DND-41 (cell line): ENCODE data around the gene ZNF530.

Experiments used
- ATAC-seq: fragments of 200-7000 bp; cut with Tn5 transposase; 3 replicates; pipeline ENCODE4 v1.9.1; 2021; ENCODE audit warnings: low read depth; ENCODE audit not compliant: insufficient read depth
- DNase-seq: peaks from one replicate; pipeline ENCODE4 v3.0.0-alpha.2; 2020
- H2AFZ ChIP-seq: 2 replicates; pipeline ENCODE4 v1.6.0; 2012; ENCODE audit warnings: low read depth, low read length
- H3K27ac ChIP-seq: 2 replicates; pipeline ENCODE4 v1.5.1; 2012; ENCODE audit warnings: low read length, inconsistent platforms
- H3K27me3 ChIP-seq: fragments of 200-600 bp; sonication (generic); 2 replicates; pipeline ENCODE4 v1.6.0; 2012; ENCODE audit warnings: low read length, mild to moderate bottlenecking, inconsistent platforms; ENCODE audit not compliant: insufficient read depth, poor library complexity
- H3K36me3 ChIP-seq: 2 replicates; pipeline ENCODE4 v1.5.1; 2012; ENCODE audit warnings: low read length, inconsistent platforms; ENCODE audit not compliant: insufficient read depth
- H3K4me1 ChIP-seq: 2 replicates; pipeline ENCODE4 v1.5.1; 2012; ENCODE audit warnings: mild to moderate bottlenecking, low read length; ENCODE audit not compliant: insufficient read depth
- H3K4me2 ChIP-seq: 2 replicates; pipeline ENCODE4 v1.6.0; 2012; ENCODE audit warnings: mild to moderate bottlenecking, moderate library complexity, low read length, inconsistent platforms; ENCODE audit not compliant: insufficient read depth
- H3K4me3 ChIP-seq, 2 experiments: fragments of 200-600 bp in 1 of 2; shearing (Covaris generic) in 1 of 2; 2 replicates each; pipeline ENCODE4 v1.5.1; 2012 to 2016; ENCODE audit warnings: inconsistent platforms in 2 of 2, low read length in 2 of 2, mild to moderate bottlenecking in 2 of 2, low read depth in 1 of 2, moderate library complexity in 1 of 2
- H3K79me2 ChIP-seq: 2 replicates; pipeline ENCODE4 v1.6.0; 2012; ENCODE audit warnings: low read length, inconsistent platforms; ENCODE audit not compliant: insufficient read depth
- H3K9ac ChIP-seq: 2 replicates; pipeline ENCODE4 v1.6.0; 2012; ENCODE audit warnings: low read depth, mild to moderate bottlenecking, inconsistent platforms, low read length, moderate library complexity
- H3K9me3 ChIP-seq: 2 replicates; pipeline ENCODE4 v1.5.1; 2012; ENCODE audit warnings: low read length, moderate library complexity, mild to moderate bottlenecking, inconsistent platforms; ENCODE audit not compliant: insufficient read depth, severe bottlenecking
- H4K20me1 ChIP-seq: 2 replicates; pipeline ENCODE4 v1.6.0; 2012; ENCODE audit warnings: low read length; ENCODE audit not compliant: insufficient read depth
- CTCF ChIP-seq: IDR thresholded peaks from 2 replicates; pipeline ENCODE4 v1.5.1; 2012; ENCODE audit warnings: borderline replicate concordance, low read length, moderate library complexity, mild to moderate bottlenecking; ENCODE audit not compliant: poor library complexity, severe bottlenecking; ENCODE audit errors: extremely low read depth
- EZH2 ChIP-seq: IDR thresholded peaks from 3 replicates; pipeline ENCODE4 v1.6.1; 2012; ENCODE audit warnings: borderline replicate concordance, low read depth, mild to moderate bottlenecking, moderate library complexity, low read length, inconsistent platforms; ENCODE audit not compliant: severe bottlenecking

Gene ZNF530

GRCh38 chr19:57641715-57642234, 42.1 kb downstream of the ZNF530 start:
- ATAC-seq (no peak), DNase-seq (no peak)
- H3K4me2 ChIP-seq: no peak overlapping the region
- no peaks in the 10 kb centered on the region for H3K27me3 ChIP-seq
- no peak overlapping the region for H3K4me3 ChIP-seq
- H3K27ac ChIP-seq: no peak overlapping the region
- peaks cover 5% of the 10 kb centered on the region; the same call in 1 of the 2 replicates for H3K4me1 ChIP-seq
- peaks cover 53% of the 10 kb centered on the region for H3K9me3 ChIP-seq
- peaks cover 67% of the 10 kb centered on the region for H3K36me3 ChIP-seq
- TF ChIP-seq EZH2 (no peak), CTCF (no peak)
- 0 out of 2 replicates have a peak, but pooled peaks cover 6% of the 10 kb centered on the region for H3K79me2 ChIP-seq
- no peaks in the 10 kb centered on the region for H4K20me1 ChIP-seq
- no peak overlapping the region for H2AFZ ChIP-seq
- H3K9ac ChIP-seq: no peak overlapping the region

DNA sequence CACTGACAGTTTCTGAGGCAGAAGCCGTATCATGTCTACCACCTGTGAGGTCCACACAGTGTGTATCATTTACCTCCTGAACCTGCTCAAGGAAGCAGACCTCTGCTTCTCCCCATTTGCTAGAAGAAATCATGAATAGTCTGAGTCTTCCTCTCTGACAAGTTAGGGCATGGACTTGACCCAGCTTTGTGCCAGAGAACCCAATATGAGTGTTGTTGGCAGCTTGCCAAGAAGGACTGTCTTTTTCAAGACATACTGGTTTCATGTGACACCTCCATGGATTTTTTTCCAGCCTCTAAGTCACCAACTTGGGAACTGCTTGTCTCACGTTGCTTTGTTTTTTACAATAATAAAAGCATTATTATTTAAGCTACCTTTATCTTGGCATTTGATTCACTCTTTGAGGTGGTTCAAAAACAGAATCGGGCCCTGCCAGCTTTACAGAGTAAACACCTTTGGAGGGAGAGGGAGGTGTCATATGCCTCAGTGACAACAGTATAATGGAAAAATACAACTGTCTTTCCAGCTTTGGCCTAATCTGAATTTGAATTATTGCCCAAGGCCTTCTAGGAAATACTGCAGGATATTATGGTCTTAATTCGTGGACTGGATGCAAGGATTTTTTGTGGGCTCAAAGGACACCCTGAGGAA, 42.8 kb downstream of the ZNF530 start:
- Histone ChIP-seq H3K4me1 (peaks cover 5% of the 10 kb centered on the region; the same call in 1 of the 2 replicates), H3K79me2 (0 out of 2 replicates have a peak, but pooled peaks cover 3% of the 10 kb centered on the region), H3K27me3 (no peaks in the 10 kb centered on the region), H3K4me2 (no peak overlapping the region), H3K36me3 (peaks cover 59% of the 10 kb centered on the region), H3K9ac (no peak overlapping the region), H3K4me3 (no peak overlapping the region), H2AFZ (no peak overlapping the region), H3K9me3 (peaks cover 46% of the 10 kb centered on the region), H4K20me1 (no peaks in the 10 kb centered on the region), H3K27ac (no peak overlapping the region)
- ATAC-seq (no peak), DNase-seq (no peak)
- no peak for TF ChIP-seq EZH2
- no peak for TF ChIP-seq CTCF

GRCh38 chr19:57643734-57644133, 44.0 kb downstream of the ZNF530 start:
- peaks cover 39% of the 10 kb centered on the region for H3K9me3 ChIP-seq
- TF ChIP-seq EZH2 (no peak), CTCF (no peak)
- ATAC-seq (no peak), DNase-seq (no peak)
- no peak overlapping the region for H3K27ac ChIP-seq
- H3K36me3 ChIP-seq: peaks cover 48% of the 10 kb centered on the region
- H2AFZ ChIP-seq: no peak overlapping the region
- H3K79me2 ChIP-seq: 0 out of 2 replicates have a peak, but pooled peaks cover 3% of the 10 kb centered on the region
- H3K9ac ChIP-seq: no peak overlapping the region
- no peak overlapping the region for H3K4me2 ChIP-seq
- no peaks in the 10 kb centered on the region for H4K20me1 ChIP-seq
- H3K4me3 ChIP-seq: no peak overlapping the region
- peaks cover 8% of the 10 kb centered on the region; the same call in 1 of the 2 replicates for H3K4me1 ChIP-seq
- H3K27me3 ChIP-seq: no peaks in the 10 kb centered on the region
